Measurements from ENCODE around the gene CATSPER1. TPM values are rescaled to one million over a fixed set of nuclear protein-coding genes. Genes with fewer than 3 reads are reported as not detected.

CATSPER1 gene
- total and polyA plus RNA-seq, 2 of the 8 experiments (the other 6 are each of a cell fraction or from before 2014, with no cell fraction given), result not detected

DNA sequence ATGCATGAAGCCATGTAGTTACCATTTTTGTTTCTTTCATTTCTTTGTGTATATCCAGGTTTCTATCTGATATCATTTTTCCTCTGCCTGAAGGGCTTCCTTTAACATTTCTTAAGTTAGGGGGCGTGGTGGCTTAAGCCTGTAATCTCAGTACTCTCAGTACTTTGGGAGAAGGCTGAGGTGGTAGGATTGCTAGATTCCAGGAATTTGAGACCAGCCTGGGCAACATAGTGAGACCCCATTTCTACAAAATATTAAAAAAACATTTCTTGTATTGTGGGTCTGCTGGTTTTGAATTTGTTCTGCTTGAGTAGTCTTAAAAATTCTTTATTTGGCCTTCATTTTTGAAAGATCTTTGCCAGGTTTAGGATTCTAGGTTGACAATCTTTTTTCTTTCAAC is 38.3 kb upstream of the CATSPER1 start:
- POLR2A ChIA-PET (ENCODE audit: partially characterized antibody), result interaction anchor here (1.3 to 9.7 kb wide), 2 partner anchors 9 to 62 kb away, joined by 3 to 150 read pairs; partner anchors contain the start of genes BANF1, GAL3ST3 and SF3B2
- no peak overlapping the region for H2AFZ ChIP-seq (ENCODE audit: low read length)
- TF ChIP-seq MAX (IDR thresholded peaks at IDR 0.05) (no peak), KDM4A (IDR thresholded peaks at IDR 0.05; ENCODE audit: low read depth, low read length, severe bottlenecking) (no peak), SIX5 (IDR thresholded peaks at IDR 0.05; ENCODE audit: low read depth, low read length) (no peak), CTCF (IDR thresholded peaks at IDR 0.05; ENCODE audit: control extremely low read depth in 1 of 3, insufficient read depth in 1 of 3, low read depth in 1 of 3, low read length in 3 of 3) (no peak), CREB1 (IDR thresholded peaks at IDR 0.05) (no peak), GTF2F1 (IDR thresholded peaks at IDR 0.05; ENCODE audit: borderline replicate concordance, low read depth, low read length) (no peak), SP4 (IDR thresholded peaks at IDR 0.05; ENCODE audit: low read length) (no peak), TAF1 (IDR thresholded peaks at IDR 0.05; ENCODE audit: low read depth, low read length) (no peak), JUN (IDR thresholded peaks at IDR 0.05; ENCODE audit: low read depth, low read length) (no peak), CEBPB (IDR thresholded peaks at IDR 0.05; ENCODE audit: low read depth, low read length) (no peak), TAF7 (optimal IDR thresholded peaks at IDR 0.05; ENCODE audit: borderline replicate concordance, low read depth, low read length) (no peak)

More for the DNA sequence above, 38.3 kb upstream of the CATSPER1 start:
- 90% methylated on average over 1 of the region's 1 CpG; no CpG with 5 or more reads in 1 of the 2 experiments for WGBS, 2 experiments (ENCODE audit: extremely low coverage in 1 of 2, insufficient coverage in 1 of 2, insufficient read length in 1 of 2, insufficient replicate concordance in 2 of 2, low coverage in 1 of 2, low lambda C conversion rate in 2 of 2, missing lambda C conversion rate in 1 of 2)
- H2AK5ac ChIP-seq (ENCODE audit: low read depth, low read length), result no peak overlapping the region
- no peak overlapping the region for H2BK12ac ChIP-seq (ENCODE audit: low read depth, low read length)
- no peak overlapping the region for H3K14ac ChIP-seq (ENCODE audit: insufficient read length)
- H3K4ac ChIP-seq (replicated peaks; ENCODE audit: insufficient read length, low read depth, low read length), result no peak overlapping the region
- H3K23ac ChIP-seq (ENCODE audit: insufficient read length), result no peak overlapping the region
- H2BK120ac ChIP-seq (replicated peaks; ENCODE audit: low read depth, low read length), result no peak overlapping the region
- CTCF ChIA-PET (ENCODE audit: partially characterized antibody), result interaction anchor here (2.6 to 8.8 kb wide), 3 partner anchors 10 to 20 kb away, joined by 9 to 144 read pairs (median 39); partner anchors contain the start of genes GAL3ST3 and SF3B2
- no peak overlapping the region for H3K27ac ChIP-seq (ENCODE audit: low read depth, low read length)
- H3K4me3 ChIP-seq (ENCODE audit: extremely low read depth in 1 of 4, insufficient read depth in 2 of 4, low read depth in 3 of 4, low read length in 4 of 4), result no peak overlapping the region
- peaks cover 42 to 87% (median 71%) of the 10 kb centered on the region in 4 experiments for H3K36me3 ChIP-seq (ENCODE audit: control insufficient read depth in 2 of 4, insufficient read depth in 4 of 4, low read length in 3 of 4)
- H3K4me1 ChIP-seq (replicated peaks in 1 of 4; ENCODE audit: control insufficient read depth in 3 of 4, insufficient read depth in 4 of 4, low read length in 3 of 4), result peaks cover 4 to 7% (median 6%) of the 10 kb centered on the region in 4 experiments; a peak in 5 of 7 replicates
- H4K5ac ChIP-seq (ENCODE audit: insufficient read length, low read depth, low read length), result no peak overlapping the region
- H3K27me3 ChIP-seq (replicated peaks in 1 of 4; ENCODE audit: control insufficient read depth in 3 of 4, extremely low read depth in 1 of 4, insufficient read depth in 3 of 4, low read length in 3 of 4), result no peaks in the 10 kb centered on the region
- peaks cover 0 to 22% of the 10 kb centered on the region in 2 experiments for H4K20me1 ChIP-seq (replicated peaks in 1 of 2; ENCODE audit: control insufficient read depth in 1 of 2, insufficient read depth in 2 of 2, low read length in 2 of 2)
- no peak overlapping the region for H2BK20ac ChIP-seq (ENCODE audit: low read length)
- DNase-seq (ENCODE audit: low read depth in 1 of 2, low spot score in 2 of 2), result no peak
- H2BK15ac ChIP-seq (ENCODE audit: low read length), result no peak overlapping the region
- H3K56ac ChIP-seq (replicated peaks; ENCODE audit: insufficient read length, low read depth, low read length), result no peak overlapping the region
- H3K18ac ChIP-seq (ENCODE audit: extremely low read depth, low read length), result no peak overlapping the region
- no peak overlapping the region for H3K9ac ChIP-seq (replicated peaks in 1 of 4; ENCODE audit: extremely low read depth in 1 of 4, low read depth in 3 of 4, low read length in 3 of 4)
- no peak overlapping the region for H2BK5ac ChIP-seq (ENCODE audit: low read depth, low read length)
- H3K4me2 ChIP-seq (ENCODE audit: insufficient read depth in 1 of 2, low read depth in 2 of 2, low read length in 2 of 2), result no peak overlapping the region
- no peaks in the 10 kb centered on the region for H3K23me2 ChIP-seq (ENCODE audit: low read depth, low read length)
- H3K79me2 ChIP-seq (ENCODE audit: control insufficient read depth in 1 of 2, insufficient read depth in 2 of 2, low read length in 2 of 2), result no peaks in the 10 kb centered on the region
- H4K91ac ChIP-seq (replicated peaks; ENCODE audit: insufficient read length, low read length), result no peak overlapping the region
- FAIRE-seq, result no peak
- no peak overlapping the region for H4K8ac ChIP-seq (ENCODE audit: extremely low read depth, insufficient read depth, low read length)
- H3K9me3 ChIP-seq (ENCODE audit: insufficient read depth in 2 of 2, low read depth in 1 of 2, low read length in 1 of 2), result no peaks in the 10 kb centered on the region
- no peaks in the 10 kb centered on the region; the same call in 1 of the 2 replicates for H3K79me1 ChIP-seq (ENCODE audit: low read depth, low read length)
